ENCODE results near the gene CHST8.

The CHST8 gene

GRCh38 chr19:33804021-33804799 is 182.5 kb downstream of the CHST8 start:
- Mint-ChIP-seq H3K9me3 (no peaks in the 10 kb centered on the region), H3K4me1 (ENCODE audit: low read depth) (peaks cover 6% of the 10 kb centered on the region), H3K27me3 (ENCODE audit: low read depth) (peaks cover 4% of the 10 kb centered on the region), H3K36me3 (ENCODE audit: low read depth) (no peaks in the 10 kb centered on the region), H3K27ac (no peak overlapping the region), H3K4me3 (no peak overlapping the region)
- DNase-seq (ENCODE audit: low spot score): no peak

DNA sequence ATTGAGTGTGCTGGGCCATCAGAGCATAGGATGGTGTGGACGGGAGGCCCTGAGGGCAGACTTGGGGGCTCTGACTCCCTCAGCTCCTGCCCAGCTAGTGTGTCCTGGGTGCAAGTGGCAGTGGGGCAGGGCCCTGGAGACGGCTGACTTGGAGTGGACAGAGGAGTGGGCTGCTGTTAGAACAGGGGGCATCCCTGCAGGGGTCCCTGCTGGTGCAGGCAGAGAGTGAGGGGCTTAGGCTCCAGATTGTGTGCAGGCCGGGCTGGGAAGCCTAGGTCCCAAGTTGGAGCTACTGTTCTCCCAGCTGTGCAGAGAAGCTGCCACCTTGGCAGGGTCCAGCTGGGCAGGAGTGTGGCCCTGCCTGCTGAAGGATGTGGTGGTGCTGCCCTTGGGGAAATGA is 183.6 kb downstream of the CHST8 start:
- no peaks in the 10 kb centered on the region for H3K27me3 Mint-ChIP-seq (ENCODE audit: low read depth)
- H3K36me3 Mint-ChIP-seq (ENCODE audit: low read depth): no peaks in the 10 kb centered on the region
- H3K4me3 Mint-ChIP-seq: no peak overlapping the region
- H3K27ac Mint-ChIP-seq: no peak overlapping the region
- peaks cover 6% of the 10 kb centered on the region for H3K4me1 Mint-ChIP-seq (ENCODE audit: low read depth)
- no peaks in the 10 kb centered on the region for H3K9me3 Mint-ChIP-seq
- DNase-seq (ENCODE audit: low spot score): no peak

DNA sequence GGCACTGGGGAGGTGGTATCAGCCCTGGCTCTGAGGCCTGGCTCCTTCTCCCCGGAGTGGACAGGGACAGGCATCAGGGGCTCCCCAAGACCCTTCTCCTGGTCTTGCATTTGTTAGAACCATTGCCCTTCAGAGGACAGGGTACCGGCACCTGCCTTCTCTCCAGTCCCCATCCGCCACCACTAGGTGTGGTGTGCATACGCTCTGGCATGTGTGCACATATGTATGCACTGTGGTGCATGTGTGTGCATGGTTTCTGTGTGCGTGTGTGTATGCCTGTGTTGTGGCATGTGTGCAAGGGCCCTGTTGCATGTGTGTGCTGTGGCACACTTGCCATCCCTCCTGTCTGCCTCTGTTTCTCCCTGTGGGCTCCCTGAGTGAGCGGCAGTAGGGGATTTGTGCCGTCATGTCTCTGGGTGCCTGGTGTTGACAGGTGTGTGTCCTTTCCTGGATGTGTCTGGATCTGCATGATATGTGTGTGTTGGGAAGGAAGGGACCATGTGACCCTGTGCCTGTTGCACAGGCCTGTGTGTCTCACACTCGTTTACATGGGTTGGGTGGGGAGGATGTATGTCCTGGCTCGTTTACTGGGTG is 184.2 kb downstream of the CHST8 start:
- Mint-ChIP-seq H3K36me3 (ENCODE audit: low read depth) (no peaks in the 10 kb centered on the region), H3K27ac (peak overlapping the region; percentile 61), H3K4me1 (ENCODE audit: low read depth) (peaks cover 6% of the 10 kb centered on the region), H3K4me3 (no peak overlapping the region), H3K27me3 (ENCODE audit: low read depth) (no peaks in the 10 kb centered on the region), H3K9me3 (no peaks in the 10 kb centered on the region)
- DNase-seq (ENCODE audit: low spot score): no peak

- no peak overlapping the region for H3K4me3 Mint-ChIP-seq
- H3K36me3 Mint-ChIP-seq (ENCODE audit: low read depth): no peaks in the 10 kb centered on the region
- H3K27ac Mint-ChIP-seq: peak overlapping the region; percentile 61
- no peaks in the 10 kb centered on the region for H3K27me3 Mint-ChIP-seq (ENCODE audit: low read depth)
- no peaks in the 10 kb centered on the region for H3K9me3 Mint-ChIP-seq
- DNase-seq (ENCODE audit: low spot score): no peak
- peaks cover 6% of the 10 kb centered on the region for H3K4me1 Mint-ChIP-seq (ENCODE audit: low read depth)
Observed at GRCh38 chr19:33806434-33806881, 184.7 kb downstream of the CHST8 start.

- DNase-seq (ENCODE audit: low spot score): no peak
- Mint-ChIP-seq H3K27ac (no peak overlapping the region), H3K36me3 (ENCODE audit: low read depth) (no peaks in the 10 kb centered on the region), H3K27me3 (ENCODE audit: low read depth) (no peaks in the 10 kb centered on the region), H3K9me3 (no peaks in the 10 kb centered on the region), H3K4me3 (no peak overlapping the region), H3K4me1 (ENCODE audit: low read depth) (peaks cover 6% of the 10 kb centered on the region)
Observed at GRCh38 chr19:33808399-33808798, 186.6 kb downstream of the CHST8 start.

GRCh38 chr19:33809960-33810359 is 188.2 kb downstream of the CHST8 start:
- no peak for DNase-seq (ENCODE audit: low spot score)
- Mint-ChIP-seq H3K9me3 (no peaks in the 10 kb centered on the region), H3K27me3 (ENCODE audit: low read depth) (no peaks in the 10 kb centered on the region), H3K4me3 (no peak overlapping the region), H3K27ac (no peak overlapping the region), H3K36me3 (ENCODE audit: low read depth) (no peaks in the 10 kb centered on the region), H3K4me1 (ENCODE audit: low read depth) (peaks cover 6% of the 10 kb centered on the region)

GRCh38 chr19:33810821-33811220 is 189.1 kb downstream of the CHST8 start:
- no peak overlapping the region for H3K4me3 Mint-ChIP-seq
- no peak overlapping the region for H3K27ac Mint-ChIP-seq
- no peaks in the 10 kb centered on the region for H3K27me3 Mint-ChIP-seq (ENCODE audit: low read depth)
- no peaks in the 10 kb centered on the region for H3K9me3 Mint-ChIP-seq
- no peak for DNase-seq (ENCODE audit: low spot score)
- H3K36me3 Mint-ChIP-seq (ENCODE audit: low read depth): no peaks in the 10 kb centered on the region
- H3K4me1 Mint-ChIP-seq (ENCODE audit: low read depth): peaks cover 6% of the 10 kb centered on the region

DNA sequence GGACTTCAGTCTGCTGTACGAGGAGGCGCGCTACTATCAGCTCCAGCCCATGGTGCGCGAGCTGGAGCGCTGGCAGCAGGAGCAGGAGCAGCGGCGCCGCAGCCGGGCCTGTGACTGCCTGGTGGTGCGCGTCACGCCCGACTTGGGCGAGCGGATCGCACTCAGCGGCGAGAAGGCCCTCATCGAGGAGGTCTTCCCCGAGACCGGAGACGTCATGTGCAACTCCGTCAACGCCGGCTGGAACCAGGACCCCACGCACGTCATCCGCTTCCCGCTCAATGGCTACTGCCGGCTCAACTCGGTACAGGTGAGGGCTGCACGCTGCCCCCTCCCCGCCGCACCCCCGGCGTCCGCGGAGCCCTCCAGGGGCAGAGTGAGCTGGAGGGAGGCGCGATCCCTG is 189.5 kb downstream of the CHST8 start:
- no peak for DNase-seq (ENCODE audit: low spot score)
- H3K4me1 Mint-ChIP-seq (ENCODE audit: low read depth): peaks cover 2% of the 10 kb centered on the region
- H3K4me3 Mint-ChIP-seq: no peak overlapping the region
- no peaks in the 10 kb centered on the region for H3K9me3 Mint-ChIP-seq
- H3K27me3 Mint-ChIP-seq (ENCODE audit: low read depth): no peaks in the 10 kb centered on the region
- no peaks in the 10 kb centered on the region for H3K36me3 Mint-ChIP-seq (ENCODE audit: low read depth)
- no peak overlapping the region for H3K27ac Mint-ChIP-seq

GRCh38 chr19:33811736-33812387 is 190.1 kb downstream of the CHST8 start:
- DNase-seq (ENCODE audit: low spot score): no peak
- peaks cover under 1% of the 10 kb centered on the region for H3K27me3 Mint-ChIP-seq (ENCODE audit: low read depth)

DNA sequence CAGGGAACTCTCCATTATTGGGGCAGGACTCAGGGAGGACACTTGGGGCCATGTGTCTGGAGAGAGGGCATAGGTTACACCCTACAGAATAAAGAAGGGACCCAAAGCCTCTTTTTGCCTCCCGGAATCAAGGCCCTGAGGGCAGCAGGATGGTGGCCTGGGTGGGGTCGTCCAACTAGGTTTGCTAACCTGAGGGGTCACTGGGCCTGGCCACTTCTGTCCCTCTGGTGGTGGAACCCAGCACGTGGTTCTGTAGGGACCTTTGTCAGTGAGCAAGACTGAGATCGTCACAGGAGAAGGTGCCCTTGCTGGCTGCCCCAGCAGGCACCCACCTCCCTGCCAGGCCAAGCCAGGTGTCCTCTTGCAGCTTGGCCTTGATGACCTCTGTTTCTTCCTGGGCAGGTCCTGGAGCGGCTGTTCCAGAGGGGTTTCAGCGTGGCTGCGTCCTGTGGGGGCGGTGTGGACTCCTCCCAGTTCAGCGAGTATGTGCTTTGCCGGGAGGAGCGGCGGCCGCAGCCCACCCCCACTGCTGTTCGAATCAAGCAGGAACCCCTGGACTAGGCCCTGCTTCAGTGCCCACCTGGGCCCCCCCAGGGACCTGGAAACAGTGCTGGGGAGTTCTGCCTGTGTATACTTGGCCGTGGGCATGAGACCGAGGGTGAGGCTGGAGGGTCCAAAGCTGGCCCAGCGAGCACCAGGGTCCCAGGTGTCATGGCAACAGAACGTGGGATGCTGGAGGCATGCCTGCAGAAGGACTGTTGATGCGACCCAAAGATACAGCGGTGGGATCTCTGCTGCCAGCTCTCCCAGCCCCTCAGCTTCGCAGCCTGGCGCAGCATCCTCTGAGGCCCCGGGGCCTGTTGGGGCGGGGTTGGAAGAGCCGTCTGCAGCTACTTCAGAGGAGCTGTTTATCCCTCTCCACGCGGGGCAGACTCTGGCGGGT is 190.9 kb downstream of the CHST8 start:
- peaks cover 6% of the 10 kb centered on the region for H3K4me1 Mint-ChIP-seq (ENCODE audit: low read depth)
- peaks cover 4% of the 10 kb centered on the region for H3K27me3 Mint-ChIP-seq (ENCODE audit: low read depth)
- no peak for DNase-seq (ENCODE audit: low spot score)
- H3K27ac Mint-ChIP-seq: no peak overlapping the region
- H3K36me3 Mint-ChIP-seq (ENCODE audit: low read depth): no peaks in the 10 kb centered on the region
- H3K4me3 Mint-ChIP-seq: no peak overlapping the region
- no peaks in the 10 kb centered on the region for H3K9me3 Mint-ChIP-seq

More at GRCh38 chr19:33811736-33812387, 190.1 kb downstream of the CHST8 start:
- no peaks in the 10 kb centered on the region for H3K36me3 Mint-ChIP-seq (ENCODE audit: low read depth)
- no peak overlapping the region for H3K4me3 Mint-ChIP-seq
- peaks cover 2% of the 10 kb centered on the region for H3K4me1 Mint-ChIP-seq (ENCODE audit: low read depth)
- no peak overlapping the region for H3K27ac Mint-ChIP-seq
- no peaks in the 10 kb centered on the region for H3K9me3 Mint-ChIP-seq

GRCh38 chr19:33813391-33814101 is 191.8 kb downstream of the CHST8 start:
- Mint-ChIP-seq H3K27me3 (ENCODE audit: low read depth) (peaks cover 4% of the 10 kb centered on the region), H3K27ac (no peak overlapping the region), H3K9me3 (no peaks in the 10 kb centered on the region), H3K4me3 (no peak overlapping the region), H3K36me3 (ENCODE audit: low read depth) (no peaks in the 10 kb centered on the region), H3K4me1 (ENCODE audit: low read depth) (peaks cover 6% of the 10 kb centered on the region)
- DNase-seq (ENCODE audit: low spot score): no peak

- H3K27me3 Mint-ChIP-seq (ENCODE audit: low read depth): peaks cover 4% of the 10 kb centered on the region
- no peak overlapping the region for H3K4me3 Mint-ChIP-seq
- peaks cover 12% of the 10 kb centered on the region for H3K4me1 Mint-ChIP-seq (ENCODE audit: low read depth)
- no peak overlapping the region for H3K27ac Mint-ChIP-seq
- no peaks in the 10 kb centered on the region for H3K9me3 Mint-ChIP-seq
- no peaks in the 10 kb centered on the region for H3K36me3 Mint-ChIP-seq (ENCODE audit: low read depth)
- no peak for DNase-seq (ENCODE audit: low spot score)
Observed at GRCh38 chr19:33814181-33815165, 192.7 kb downstream of the CHST8 start.
